ENCODE data around the gene PPT1.

DNA sequence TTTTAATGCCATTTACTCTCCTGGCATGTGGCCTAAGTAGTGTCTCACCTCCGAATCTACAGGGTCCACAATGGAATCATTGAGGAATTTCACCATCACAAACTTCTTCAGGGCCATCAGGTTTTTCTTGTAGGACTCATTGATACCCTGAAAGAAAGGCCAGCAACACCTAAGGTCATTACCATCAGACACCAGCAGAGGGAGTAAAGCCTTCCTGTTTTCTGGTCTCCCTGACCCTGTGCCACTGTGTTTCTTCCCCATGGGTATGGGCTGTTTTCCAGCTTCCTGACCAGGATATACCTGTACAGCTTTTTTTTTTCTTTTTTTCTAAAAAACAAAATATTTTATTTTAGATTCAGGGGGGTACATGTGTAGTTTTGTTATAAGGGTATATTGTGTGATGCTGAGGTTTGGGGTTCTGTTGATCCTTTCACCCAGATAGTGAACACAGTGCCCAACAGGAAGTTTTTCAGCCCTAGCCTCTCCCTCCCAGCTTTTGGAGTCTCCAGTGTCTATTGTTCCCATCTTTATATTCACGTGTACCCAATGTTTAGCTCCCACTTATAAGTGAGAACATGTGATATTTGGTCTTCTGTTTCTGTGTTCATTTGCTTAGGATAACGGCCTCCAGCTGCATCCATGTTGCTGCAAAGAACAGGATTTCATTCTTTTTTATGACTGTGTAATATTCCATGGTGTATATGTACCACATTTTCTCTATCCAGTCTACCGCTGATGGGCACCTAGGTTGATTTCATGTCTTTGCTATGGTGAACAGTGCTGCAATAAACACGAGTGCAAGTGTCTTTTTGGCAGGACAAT lies 18.3 kb downstream of the PPT1 start:
- TF ChIP-seq, protein P1, sequence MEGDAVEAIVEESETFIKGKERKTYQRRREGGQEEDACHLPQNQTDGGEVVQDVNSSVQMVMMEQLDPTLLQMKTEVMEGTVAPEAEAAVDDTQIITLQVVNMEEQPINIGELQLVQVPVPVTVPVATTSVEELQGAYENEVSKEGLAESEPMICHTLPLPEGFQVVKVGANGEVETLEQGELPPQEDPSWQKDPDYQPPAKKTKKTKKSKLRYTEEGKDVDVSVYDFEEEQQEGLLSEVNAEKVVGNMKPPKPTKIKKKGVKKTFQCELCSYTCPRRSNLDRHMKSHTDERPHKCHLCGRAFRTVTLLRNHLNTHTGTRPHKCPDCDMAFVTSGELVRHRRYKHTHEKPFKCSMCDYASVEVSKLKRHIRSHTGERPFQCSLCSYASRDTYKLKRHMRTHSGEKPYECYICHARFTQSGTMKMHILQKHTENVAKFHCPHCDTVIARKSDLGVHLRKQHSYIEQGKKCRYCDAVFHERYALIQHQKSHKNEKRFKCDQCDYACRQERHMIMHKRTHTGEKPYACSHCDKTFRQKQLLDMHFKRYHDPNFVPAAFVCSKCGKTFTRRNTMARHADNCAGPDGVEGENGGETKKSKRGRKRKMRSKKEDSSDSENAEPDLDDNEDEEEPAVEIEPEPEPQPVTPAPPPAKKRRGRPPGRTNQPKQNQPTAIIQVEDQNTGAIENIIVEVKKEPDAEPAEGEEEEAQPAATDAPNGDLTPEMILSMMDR (IDR thresholded peaks at IDR 0.05) = peak; percentile 57 to 80 (median 64)
- no peak for TF ChIP-seq POLR2A (IDR thresholded peaks at IDR 0.05)
- TF ChIP-seq EP300 (IDR thresholded peaks at IDR 0.05) = no peak
- TF ChIP-seq POLR2AphosphoS5 (IDR thresholded peaks at IDR 0.05) = no peak
